ENCODE results near the gene SERPINB1.

DNA sequence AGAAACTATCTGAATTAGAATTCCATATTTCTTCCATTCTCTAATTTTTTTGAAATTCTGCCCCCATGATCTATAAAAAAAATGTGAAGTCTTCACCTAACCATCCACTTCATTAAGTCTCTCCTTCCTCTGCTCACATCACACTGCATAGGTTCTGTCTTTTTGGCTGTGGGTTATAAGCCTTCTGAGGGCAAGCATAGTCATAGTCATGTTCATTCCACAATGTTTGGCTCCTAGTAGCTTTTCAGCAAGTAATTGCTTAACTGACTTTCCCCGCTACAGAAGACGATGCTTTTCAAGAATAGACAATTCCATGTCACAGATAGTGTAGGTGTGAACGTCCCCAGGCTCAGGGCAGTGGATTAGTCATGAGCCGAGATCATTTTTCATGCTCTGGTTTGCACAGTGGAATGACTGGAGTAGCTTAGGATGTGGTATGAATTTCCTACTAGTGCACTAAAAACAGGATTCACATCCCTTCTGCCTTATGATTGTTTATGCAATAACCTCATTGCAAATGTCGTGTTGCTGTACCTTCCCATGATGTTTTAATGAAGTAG is 47.4 kb downstream of the SERPINB1 start:
- TF ChIP-seq, protein P1, sequence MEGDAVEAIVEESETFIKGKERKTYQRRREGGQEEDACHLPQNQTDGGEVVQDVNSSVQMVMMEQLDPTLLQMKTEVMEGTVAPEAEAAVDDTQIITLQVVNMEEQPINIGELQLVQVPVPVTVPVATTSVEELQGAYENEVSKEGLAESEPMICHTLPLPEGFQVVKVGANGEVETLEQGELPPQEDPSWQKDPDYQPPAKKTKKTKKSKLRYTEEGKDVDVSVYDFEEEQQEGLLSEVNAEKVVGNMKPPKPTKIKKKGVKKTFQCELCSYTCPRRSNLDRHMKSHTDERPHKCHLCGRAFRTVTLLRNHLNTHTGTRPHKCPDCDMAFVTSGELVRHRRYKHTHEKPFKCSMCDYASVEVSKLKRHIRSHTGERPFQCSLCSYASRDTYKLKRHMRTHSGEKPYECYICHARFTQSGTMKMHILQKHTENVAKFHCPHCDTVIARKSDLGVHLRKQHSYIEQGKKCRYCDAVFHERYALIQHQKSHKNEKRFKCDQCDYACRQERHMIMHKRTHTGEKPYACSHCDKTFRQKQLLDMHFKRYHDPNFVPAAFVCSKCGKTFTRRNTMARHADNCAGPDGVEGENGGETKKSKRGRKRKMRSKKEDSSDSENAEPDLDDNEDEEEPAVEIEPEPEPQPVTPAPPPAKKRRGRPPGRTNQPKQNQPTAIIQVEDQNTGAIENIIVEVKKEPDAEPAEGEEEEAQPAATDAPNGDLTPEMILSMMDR (IDR thresholded peaks at IDR 0.05; ENCODE audit: borderline replicate concordance, extremely low read depth, low read length, poor library complexity, severe bottlenecking) = no peak
- TF ChIP-seq EZH2 (IDR thresholded peaks at IDR 0.05; ENCODE audit: borderline replicate concordance, low read depth, low read length, severe bottlenecking) = no peak
